GM19455 (cell line): ENCODE results near the gene RSL1D1.
"Not testable (repeated sequence)": the region's sequence is repeated elsewhere in the genome, so short reads cannot be mapped to it uniquely, and the experiment has no call there.

ENCODE experiments used
- ATAC-seq: cut with Tn5 transposase; IDR thresholded peaks from one replicate; pipeline ENCODE4 v1.9.1; 2021; ENCODE audit not compliant: unreplicated experiment

Gene RSL1D1

DNA sequence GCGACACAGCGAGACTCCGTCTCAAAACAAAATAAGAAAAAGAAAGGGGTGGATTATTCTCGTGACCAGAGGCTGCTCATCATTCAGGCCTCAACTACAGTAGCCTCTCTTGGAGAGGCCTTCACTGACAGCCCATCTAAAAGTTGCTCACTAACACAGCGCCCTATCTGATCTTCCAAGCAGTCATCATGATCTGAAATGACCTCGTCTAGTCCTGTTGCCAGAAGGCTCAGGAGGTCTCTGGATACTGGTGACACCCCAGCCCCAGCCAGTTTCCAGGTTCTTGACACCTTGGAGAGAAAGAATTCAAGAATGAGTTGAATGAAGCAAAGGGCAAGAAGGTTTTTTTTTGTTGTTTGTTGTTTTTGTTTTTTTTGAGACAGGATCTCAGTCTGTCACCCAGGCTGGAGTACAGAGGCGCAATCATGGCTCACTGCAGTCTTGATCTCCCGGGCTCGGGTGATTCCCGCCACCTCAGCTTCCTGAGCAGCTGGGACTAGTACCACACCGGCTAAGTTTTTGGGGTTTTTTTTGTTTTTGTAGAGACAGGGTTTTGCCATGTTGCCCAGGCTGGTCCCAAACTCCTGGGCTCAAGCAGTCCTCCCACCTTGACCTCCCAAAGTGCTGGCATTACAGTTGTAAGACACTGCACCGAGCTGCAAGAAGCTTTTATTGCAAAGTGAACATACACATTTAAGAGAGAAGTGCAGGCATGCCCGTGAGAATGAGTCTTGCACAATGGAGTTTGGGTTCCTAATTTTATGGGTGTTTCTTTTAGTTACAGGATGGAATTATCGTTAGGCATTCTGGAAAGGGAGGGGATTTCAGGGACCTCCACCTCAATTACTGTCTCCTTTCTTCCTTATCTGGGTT is 51.6 kb downstream of the RSL1D1 start:
- ATAC-seq: no peak

DNA sequence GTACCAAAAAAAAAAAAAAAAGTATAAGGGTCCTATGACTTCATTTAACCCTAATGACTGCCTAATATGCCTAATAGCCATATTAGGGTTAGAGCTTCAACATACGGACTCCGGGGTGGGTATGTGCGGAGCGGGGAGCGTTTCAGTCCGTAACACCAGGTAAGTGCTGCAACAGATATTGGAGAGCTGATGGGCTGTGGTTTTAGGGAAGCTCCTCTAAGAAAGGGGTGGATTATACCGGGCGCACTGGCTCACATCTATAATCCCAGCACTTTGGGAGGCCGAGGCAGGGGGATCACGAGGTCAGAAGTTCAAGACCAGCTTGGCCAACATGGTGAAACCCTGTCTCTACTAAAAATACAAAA is 52.3 kb downstream of the RSL1D1 start:
- ATAC-seq: no peak

DNA sequence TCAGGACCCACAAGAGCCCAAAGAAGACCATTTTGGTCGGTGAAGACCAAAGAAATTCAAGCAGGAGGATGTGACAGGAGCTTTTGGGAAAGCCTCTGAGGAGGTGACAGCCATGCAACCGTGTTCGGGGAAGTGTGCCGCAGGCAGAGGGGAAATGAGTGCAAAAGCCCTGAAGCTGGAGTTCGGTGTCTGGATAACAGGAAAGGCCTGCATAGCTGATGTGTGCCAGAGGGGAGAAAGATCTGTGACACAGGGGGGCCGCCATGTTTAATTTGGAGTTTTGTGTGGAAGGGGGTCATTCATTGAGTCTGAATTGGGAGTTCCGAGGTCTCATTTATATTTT is 53.4 kb downstream of the RSL1D1 start:
- no peak for ATAC-seq

DNA sequence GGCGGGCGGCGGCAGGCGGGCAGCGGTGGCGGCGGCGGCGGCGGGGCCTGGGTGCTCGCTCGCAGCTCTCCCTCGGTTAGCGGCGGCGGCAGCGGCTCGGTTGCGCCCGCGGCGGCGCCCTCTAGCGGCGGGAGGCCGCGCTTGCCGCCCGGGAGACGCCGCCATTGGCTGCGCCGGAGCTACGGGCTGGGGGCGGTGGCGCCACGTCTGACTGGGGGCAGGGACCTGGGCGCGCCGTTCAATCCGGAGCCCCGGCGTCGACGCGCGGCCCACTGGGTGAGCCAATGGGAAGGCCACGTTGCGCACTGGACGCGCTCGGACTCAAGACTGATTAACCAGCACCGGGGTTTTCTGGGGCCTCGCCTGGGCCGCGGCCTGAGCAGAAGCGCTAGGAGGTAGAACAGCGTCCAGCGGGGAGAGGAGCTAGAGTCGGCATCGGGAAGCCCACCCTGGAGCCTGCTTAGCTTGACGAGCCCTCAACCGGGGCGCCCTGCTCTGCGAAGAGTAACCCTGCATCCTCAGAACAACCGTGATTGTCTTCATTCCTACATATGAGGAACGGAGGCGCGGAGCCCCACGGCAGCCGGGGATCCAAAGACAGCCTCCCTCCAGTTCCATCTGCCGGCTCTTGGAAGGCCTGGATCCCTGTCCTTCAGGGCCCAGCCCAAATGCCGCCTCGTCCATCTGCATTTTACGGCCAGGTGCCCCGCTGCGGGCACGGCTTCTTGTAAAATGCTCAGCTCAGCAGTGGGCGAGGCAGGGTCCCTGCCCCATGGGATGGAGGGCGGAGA is 54.0 kb downstream of the RSL1D1 start, which contains the start of gene ZC3H7A:
Gene ZC3H7A, minus strand, starts transcription at position 93 of the 791 bp plus-strand sequence. CDS start 14,904 bp downstream, outside the sequence.
- peak; percentile 86 for ATAC-seq

DNA sequence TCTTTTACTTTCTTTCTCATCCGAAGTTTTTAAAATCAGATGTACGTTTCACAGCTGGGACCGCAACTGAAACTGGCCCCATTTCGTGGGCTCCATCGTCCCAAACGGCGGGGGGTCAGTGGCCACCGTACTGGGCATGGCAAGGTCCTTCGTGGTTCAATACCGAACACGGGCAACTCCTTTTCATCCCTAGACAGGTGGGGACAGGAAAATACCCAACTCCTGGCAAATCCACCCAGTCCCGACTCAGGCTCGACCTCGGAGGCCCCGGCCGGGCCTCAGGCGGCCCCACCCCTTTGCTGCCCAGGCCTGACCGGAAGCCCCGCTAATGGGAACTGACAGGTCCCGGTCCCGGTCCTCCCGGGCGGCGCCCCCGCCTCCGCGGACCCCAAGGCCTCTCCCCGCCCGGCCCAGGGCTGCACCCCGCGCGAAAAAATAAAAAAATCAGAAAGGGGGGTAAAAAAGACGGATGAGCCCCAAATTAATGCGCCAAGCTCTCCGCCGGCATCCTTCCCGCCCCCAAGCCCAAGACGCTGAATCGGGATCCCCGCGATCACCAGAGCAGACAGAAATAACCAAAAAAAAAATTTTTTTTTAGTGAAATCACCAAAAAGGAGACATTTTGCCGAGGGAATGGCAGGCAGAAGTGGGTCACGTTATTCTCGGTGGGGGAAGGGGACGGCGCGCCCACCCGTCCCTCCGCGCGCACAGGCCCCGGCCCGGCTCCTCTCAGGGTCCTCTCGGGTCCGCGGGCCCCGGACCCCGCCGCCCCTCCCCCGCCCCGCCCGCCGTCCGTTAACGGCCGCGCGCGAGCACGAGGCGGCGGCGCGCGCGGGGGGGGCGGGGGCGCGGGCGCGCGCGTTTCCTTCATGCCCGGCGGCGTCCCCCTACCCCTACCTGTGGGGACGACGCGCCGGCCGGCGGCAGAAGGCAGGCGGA is 54.8 kb downstream of the RSL1D1 start:
- peak; percentile 16 for ATAC-seq

DNA sequence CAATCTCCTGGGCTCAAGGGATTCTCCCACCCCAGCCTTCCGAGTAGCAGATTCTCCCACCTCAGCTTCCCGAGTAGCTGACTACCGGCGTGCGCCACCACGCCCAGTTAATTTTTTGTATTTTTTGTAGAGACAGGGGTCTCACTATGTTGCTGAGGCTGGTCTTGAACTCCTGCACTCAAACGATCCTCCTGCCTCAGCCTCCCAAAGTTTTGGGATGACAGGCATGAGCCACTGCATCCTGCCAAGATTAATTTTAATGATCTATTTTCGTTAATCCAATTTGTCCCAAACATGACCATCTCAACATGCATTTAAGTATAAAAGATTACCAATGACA is 55.5 kb downstream of the RSL1D1 start:
- ATAC-seq: no peak

DNA sequence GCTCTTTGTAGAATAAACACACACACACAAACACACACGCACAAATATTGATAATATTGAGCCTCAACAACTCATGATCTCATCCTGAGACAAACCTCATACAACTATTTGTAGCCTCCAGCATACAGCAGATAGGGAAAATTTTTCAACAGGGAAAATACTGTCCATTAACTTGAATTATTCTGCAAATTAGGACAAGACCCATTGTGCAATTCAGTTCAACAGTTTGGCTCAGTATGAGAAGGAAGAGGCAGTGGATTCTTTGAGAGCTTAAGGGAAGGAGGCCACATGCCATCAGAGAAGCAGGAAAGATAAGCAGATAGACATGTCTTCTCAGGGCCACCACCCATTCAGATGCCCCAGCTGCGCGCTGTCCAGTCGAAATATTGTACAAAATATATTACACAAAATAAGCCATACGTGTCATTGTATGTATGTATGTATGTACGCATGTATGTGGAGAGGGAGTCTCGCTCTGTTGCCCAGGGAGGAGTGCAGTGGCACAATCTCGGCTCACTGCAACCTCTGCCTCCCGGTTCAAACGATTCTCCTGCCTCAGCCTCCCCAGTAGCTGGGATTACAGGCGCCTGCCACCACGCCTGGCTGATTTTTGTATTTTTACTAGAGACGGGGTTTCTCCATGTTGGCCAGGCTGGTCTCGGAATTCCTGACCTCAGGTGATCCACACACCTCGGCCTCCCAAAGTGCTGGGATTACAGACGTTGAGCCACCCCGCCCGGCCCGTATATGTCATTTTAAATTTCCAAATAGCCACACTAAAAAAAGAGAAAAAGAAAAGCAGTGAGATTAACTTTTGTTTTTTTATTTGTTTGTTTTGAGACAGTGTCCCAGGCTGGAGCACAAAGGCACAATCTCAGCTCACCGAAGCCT is 56.1 kb downstream of the RSL1D1 start:
- no peak for ATAC-seq

DNA sequence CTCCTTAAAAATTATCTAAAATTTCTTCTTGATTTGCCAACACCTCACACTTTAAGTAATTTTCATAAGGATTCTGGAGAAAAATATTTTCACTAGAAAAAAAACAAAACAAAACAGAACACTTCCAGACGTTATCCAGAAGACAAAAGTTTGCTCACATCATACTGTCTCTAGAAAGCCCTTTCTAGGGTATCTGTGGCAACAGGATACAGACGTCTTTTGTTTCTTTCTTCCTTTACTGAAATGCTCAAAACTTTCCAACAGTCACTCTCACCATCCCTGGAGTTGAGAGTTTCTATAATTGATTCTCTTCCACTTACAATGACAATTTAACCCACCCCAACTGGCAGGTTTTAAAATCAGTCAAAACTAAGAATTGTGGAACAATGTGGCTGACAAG is 56.9 kb downstream of the RSL1D1 start:
- no peak for ATAC-seq

DNA sequence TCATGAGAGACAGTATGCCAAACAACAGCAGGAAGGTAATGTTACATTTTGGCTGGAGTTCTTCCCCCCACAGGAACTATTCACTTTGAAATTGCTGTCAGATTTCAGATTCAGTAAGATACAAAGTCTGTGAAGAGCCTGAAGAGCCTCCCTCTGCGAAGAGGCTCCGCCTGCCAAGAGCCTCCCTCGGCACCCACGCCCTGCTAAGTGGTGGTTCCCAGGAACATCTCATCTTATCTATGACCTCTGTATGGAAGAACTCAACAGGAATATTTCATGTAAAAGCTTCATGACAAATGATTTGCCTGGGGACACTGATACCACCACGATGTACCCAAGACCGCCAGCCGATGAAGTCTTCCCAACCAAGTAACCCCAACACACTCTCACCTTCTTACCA is 57.5 kb downstream of the RSL1D1 start:
- no peak for ATAC-seq

DNA sequence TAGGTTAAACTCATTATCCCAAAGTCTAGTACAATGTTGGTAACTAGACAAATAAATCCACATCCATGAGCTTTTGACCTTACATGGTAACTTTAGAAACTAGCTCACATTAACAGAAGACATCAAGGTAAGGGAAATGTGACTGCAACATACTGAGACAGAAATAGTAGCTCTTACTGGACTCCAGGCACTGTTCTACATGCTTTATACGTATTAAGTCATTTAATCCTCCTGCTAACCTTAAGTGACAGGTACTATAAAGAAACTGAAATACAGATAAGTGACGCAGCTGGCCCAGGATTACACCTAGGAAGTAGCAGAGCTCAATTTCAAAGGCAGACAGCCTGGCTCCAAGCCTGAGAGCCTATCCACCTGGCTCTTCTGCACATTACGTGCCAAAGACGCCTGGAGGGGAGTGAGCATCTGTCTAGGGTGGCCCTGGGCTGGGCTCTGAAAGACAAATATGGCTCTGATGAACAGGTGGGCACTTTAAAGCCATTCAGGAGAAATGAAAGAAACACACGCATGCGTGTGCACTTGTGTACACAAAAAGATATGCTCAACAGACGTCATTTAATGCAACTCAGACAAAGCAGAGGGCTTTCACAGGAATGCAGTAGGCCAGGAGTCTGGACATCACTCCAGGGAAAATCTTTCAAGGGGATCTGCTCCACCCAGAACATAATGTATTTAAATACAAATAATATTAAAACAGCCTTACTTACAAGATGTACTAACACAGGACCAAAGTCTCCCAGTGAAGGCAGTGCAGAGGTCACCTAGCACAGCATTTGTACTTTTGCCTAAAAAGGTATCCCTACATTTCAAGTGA is 58.7 kb downstream of the RSL1D1 start:
- no peak for ATAC-seq

DNA sequence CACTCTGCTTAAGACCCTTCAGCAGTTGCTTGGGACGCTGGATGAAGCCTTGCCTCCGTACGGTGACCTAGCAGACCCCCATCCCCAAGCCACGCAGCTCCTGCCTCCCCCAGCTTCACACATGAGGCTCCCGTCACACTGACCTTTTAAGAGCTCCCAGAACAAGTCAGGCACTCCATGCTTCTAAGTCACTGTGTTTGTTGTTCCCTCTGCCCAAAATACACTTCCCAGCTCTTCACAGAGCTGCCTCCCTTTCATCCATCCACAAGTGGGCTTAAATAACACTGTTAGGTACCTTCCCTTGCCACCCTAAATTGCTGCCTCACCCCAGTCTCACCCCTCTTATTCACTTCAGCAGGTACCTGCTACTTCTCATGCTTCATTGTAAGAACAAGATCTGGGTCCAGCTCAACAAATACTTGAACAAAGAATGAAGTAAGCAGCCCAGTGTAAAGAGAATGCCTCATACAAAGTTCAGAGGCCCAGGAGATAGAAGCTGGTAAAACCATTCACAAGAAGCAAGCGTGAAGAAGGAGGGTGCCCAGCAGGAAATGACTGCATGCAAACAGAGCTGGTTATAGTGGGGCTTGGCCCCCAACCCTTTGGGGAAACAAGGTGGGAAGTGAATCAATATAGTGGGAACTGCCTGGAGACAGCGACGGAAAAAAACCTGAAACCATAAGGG is 60.1 kb downstream of the RSL1D1 start:
- no peak for ATAC-seq

DNA sequence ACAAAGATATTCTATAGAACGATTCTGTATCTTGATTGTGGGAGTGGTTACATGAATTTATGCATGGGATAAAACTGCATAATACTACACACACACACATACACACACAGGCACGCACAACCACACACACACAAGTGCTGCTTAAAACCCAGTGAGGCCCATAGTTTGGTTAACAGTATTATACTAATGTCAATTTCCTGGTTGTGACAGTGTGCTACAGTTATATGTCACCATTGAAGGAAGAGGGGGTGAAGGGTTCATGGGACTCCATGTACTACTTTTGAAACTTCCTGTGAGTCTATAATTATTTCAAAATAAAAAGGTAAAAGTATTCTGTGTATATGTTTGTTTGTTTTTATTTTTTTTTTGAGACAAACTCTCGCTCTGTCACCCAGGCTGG is 62.4 kb downstream of the RSL1D1 start:
- no peak for ATAC-seq

DNA sequence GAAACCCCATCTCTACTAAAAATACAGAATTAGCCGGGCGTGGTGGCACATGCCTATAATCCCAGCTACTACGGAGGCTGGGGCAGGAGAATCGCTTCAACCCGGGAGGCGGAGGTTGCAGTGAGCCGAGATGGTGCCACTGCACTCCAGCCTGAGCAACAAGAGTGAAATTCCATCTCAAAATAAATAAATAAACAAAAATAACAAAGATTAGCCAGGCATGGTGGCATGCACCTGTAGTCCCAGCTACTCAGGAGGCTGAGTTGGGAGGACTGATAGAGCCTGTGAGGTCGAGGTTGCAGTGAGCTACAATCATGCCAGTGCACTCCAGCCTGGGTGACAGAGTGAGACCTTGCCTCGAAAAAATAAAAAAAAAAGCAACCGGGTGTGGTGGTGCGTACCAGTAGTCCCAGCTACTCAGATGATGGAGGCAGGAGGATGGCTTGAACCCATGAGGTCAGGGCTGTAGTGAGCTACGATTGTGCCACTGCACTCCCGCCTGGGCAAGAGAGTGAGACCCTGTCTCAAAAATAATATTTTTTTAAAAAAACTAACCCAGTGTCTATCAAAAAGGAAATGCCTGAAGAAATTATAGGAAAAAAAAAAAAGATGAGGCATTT is 66.3 kb downstream of the RSL1D1 start:
- not testable (repeated sequence) for ATAC-seq

DNA sequence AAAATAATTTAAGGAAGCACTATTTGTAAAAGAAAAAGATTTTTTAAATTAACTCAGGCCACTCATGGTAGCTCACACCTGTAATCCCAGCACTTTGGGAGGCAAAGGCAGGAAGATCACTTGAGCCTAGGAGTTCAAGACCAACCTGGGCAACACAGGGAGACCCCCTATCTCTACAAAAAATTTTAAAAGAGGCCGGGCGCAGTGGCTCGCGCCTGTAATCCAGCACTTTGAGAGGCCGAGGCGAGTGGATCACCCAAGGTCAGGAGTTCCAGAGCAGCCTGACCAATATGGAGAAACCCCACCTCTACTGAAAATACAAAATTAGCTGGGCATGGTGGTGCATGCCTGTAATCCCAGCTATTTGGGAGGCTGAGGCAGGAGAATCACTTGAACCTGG is 67.0 kb downstream of the RSL1D1 start:
- not testable (repeated sequence) for ATAC-seq

DNA sequence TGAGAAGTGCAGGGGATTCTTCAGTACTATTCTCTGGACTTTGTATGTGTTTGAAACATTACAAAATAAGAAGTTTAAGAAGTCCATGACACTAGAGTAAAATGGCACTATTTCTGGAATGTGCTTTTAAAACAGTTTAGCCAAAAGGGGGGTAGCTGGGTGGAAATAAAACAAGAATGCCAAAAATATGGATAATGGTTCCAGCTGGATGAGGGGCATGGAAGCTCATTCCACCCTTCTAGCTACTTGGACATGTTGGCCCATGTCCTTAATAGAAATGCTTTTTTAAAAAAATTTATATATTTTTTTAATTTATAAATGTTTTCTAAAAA is 67.3 kb downstream of the RSL1D1 start:
- ATAC-seq: no peak
